ENCODE measurements around the gene CLEC16A. TPM values are rescaled to one million over a fixed set of nuclear protein-coding genes. Genes with fewer than 3 reads are reported as not detected.
"Not testable (repeated sequence)": the region's sequence is repeated elsewhere in the genome, so short reads cannot be mapped to it uniquely, and the experiment has no call there.

The CLEC16A gene
- total and polyA plus RNA-seq, 2 donors: 10.9 to 19.9 TPM

GRCh38 chr16:10938796-10939648, 5.3 kb upstream of the CLEC16A start:
- no peak overlapping the region for H3K27ac ChIP-seq (ENCODE audit: low read depth)
- H3K36me3 ChIP-seq (ENCODE audit: insufficient read depth): no peaks in the 10 kb centered on the region
- 47% methylated on average over 7 of the region's 7 CpGs for WGBS
- DNase-seq (ENCODE audit: extremely low spot score): no peak
- H3K4me1 ChIP-seq (ENCODE audit: insufficient read depth): peaks cover 7% of the 10 kb centered on the region
- H3K4me3 ChIP-seq (ENCODE audit: low read depth, low read length): no peak overlapping the region

- Histone ChIP-seq H3K27ac (ENCODE audit: low read depth) (no peak overlapping the region), H3K36me3 (ENCODE audit: insufficient read depth) (no peaks in the 10 kb centered on the region), H3K4me3 (ENCODE audit: low read depth, low read length) (no peak overlapping the region), H3K4me1 (ENCODE audit: insufficient read depth) (peaks cover 7% of the 10 kb centered on the region)
- 92% methylated on average over 7 of the region's 7 CpGs for WGBS
- no peak for DNase-seq (ENCODE audit: extremely low spot score)
Observed at GRCh38 chr16:10939649-10940234, 4.6 kb upstream of the CLEC16A start.

GRCh38 chr16:10940501-10941079, 3.8 kb upstream of the CLEC16A start:
- Histone ChIP-seq H3K27ac (ENCODE audit: low read depth) (no peak overlapping the region), H3K4me1 (ENCODE audit: insufficient read depth) (peaks cover 7% of the 10 kb centered on the region), H3K36me3 (ENCODE audit: insufficient read depth) (no peaks in the 10 kb centered on the region), H3K4me3 (ENCODE audit: low read depth, low read length) (peak overlapping the region; percentile 60)
- no peak for DNase-seq (ENCODE audit: extremely low spot score)
- 19% methylated on average over 8 of the region's 8 CpGs for WGBS

- no peak overlapping the region for H3K27ac ChIP-seq (ENCODE audit: low read depth)
- H3K4me3 ChIP-seq (ENCODE audit: low read depth, low read length): peak overlapping the region; percentile 60
- no peaks in the 10 kb centered on the region for H3K36me3 ChIP-seq (ENCODE audit: insufficient read depth)
- WGBS: 2% methylated on average over 34 of the region's 36 CpGs
- H3K4me1 ChIP-seq (ENCODE audit: insufficient read depth): peaks cover 8% of the 10 kb centered on the region
- DNase-seq (ENCODE audit: extremely low spot score): no peak
Observed at GRCh38 chr16:10941127-10941933, 3.0 kb upstream of the CLEC16A start.

GRCh38 chr16:10941935-10942351, 2.4 kb upstream of the CLEC16A start:
- not testable (repeated sequence) for DNase-seq (ENCODE audit: extremely low spot score); H3K36me3 ChIP-seq (ENCODE audit: insufficient read depth); H3K4me1 ChIP-seq (ENCODE audit: insufficient read depth); H3K27ac ChIP-seq (ENCODE audit: low read depth)
- peak overlapping the region; percentile 60 for H3K4me3 ChIP-seq (ENCODE audit: low read depth, low read length)
- under 1% methylated on average over 50 of the region's 52 CpGs for WGBS

GRCh38 chr16:10942352-10943063, 1.9 kb upstream of the CLEC16A start, which contains the start of gene DEXI:
Gene DEXI, minus strand, starts transcription at chr16:10942468. Its CDS starts 463 bp downstream, at chr16:10942005.
- peak within 1 kb of the TSS; percentile 60 for H3K4me3 ChIP-seq (ENCODE audit: low read depth, low read length)
- no peaks in the 10 kb centered on the region for H3K36me3 ChIP-seq (ENCODE audit: insufficient read depth)
- WGBS: 5% methylated on average over 52 of the region's 55 CpGs
- peak; percentile 81 for DNase-seq (ENCODE audit: extremely low spot score)
- peaks cover 8% of the 10 kb centered on the region for H3K4me1 ChIP-seq (ENCODE audit: insufficient read depth)
- no peak within 1 kb of the TSS for H3K27ac ChIP-seq (ENCODE audit: low read depth)

DNA sequence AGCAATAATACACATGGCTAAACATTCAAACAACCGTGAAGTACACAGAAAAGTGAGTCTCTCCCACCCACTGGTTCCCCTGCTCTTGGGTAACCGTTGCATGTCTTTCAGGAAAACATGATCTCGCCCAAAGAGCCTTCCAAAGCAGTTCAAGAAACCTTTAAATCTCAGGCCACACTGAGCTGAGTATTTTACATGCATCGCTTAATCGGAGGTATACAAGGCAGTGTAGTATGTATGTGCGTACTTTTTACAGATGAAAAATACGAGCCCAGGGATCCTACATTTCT, 1.4 kb upstream of the CLEC16A start:
- WGBS: 86% methylated on average over 7 of the region's 7 CpGs

DNA sequence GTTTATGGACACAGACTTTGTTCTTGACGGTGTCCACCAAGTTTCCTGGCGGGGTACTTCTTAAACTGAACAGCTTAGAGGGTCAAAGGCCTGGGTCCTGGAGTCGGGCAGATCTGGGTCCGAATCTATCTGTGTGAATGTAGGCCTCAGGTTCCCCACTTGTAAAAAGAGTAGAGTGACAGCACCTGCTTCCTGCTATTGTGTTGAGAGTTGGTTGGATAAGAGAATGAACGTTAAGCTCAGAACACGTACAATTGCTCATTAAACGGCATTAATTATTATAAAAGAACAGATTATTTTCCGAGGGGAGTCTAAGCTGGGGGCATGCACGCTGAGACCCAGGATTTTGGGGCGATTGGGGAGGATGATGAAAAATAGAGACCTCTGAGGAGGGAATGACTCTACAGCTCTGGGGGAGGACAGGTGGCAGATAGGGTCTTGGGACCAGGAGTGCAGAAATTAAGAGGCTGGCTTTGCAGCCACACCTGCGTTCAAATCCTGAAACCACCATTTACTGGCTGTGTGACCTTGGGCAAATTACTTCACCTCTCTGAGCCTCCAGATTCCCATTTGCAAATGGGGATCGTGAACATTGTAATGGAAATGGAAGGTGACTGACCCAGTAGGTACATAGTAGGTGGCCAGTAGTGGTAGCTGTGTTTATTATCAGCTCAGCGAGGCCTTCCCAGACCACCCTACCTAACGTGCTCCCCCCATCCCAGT, 862 bp downstream of the CLEC16A start:
- H3K4me1 ChIP-seq (ENCODE audit: insufficient read depth): peaks cover 4% of the 10 kb centered on the region
- DNase-seq (ENCODE audit: extremely low spot score): no peak
- WGBS: 37% methylated on average over 14 of the region's 14 CpGs
- H3K36me3 ChIP-seq (ENCODE audit: insufficient read depth): no peaks in the 10 kb centered on the region
- H3K4me3 ChIP-seq (ENCODE audit: low read depth, low read length): peak overlapping the region; percentile 88
- H3K27ac ChIP-seq (ENCODE audit: low read depth): no peak overlapping the region

More for the DNA sequence above, 1.4 kb upstream of the CLEC16A start:
- Histone ChIP-seq H3K4me3 (ENCODE audit: low read depth, low read length) (no peak overlapping the region), H3K36me3 (ENCODE audit: insufficient read depth) (no peaks in the 10 kb centered on the region), H3K27ac (ENCODE audit: low read depth) (no peak overlapping the region), H3K4me1 (ENCODE audit: insufficient read depth) (peaks cover 8% of the 10 kb centered on the region)
- DNase-seq (ENCODE audit: extremely low spot score): no peak

GRCh38 chr16:10946308-10946707, 1.9 kb downstream of the CLEC16A start:
- Histone ChIP-seq H3K4me3 (ENCODE audit: low read depth, low read length) (no peak overlapping the region), H3K4me1 (ENCODE audit: insufficient read depth) (peaks cover 1% of the 10 kb centered on the region)
- 39% methylated on average over 5 of the region's 5 CpGs for WGBS

GRCh38 chr16:10947211-10947787, 2.9 kb downstream of the CLEC16A start:
- H3K36me3 ChIP-seq (ENCODE audit: insufficient read depth): no peaks in the 10 kb centered on the region
- 86% methylated on average over 10 of the region's 10 CpGs for WGBS
- peaks cover 1% of the 10 kb centered on the region for H3K4me1 ChIP-seq (ENCODE audit: insufficient read depth)
- no peak for DNase-seq (ENCODE audit: extremely low spot score)
- no peak overlapping the region for H3K27ac ChIP-seq (ENCODE audit: low read depth)
- H3K4me3 ChIP-seq (ENCODE audit: low read depth, low read length): no peak overlapping the region

More at GRCh38 chr16:10946308-10946707, 1.9 kb downstream of the CLEC16A start:
- Histone ChIP-seq H3K36me3 (ENCODE audit: insufficient read depth) (no peaks in the 10 kb centered on the region), H3K27ac (ENCODE audit: low read depth) (no peak overlapping the region)
- DNase-seq (ENCODE audit: extremely low spot score): no peak

DNA sequence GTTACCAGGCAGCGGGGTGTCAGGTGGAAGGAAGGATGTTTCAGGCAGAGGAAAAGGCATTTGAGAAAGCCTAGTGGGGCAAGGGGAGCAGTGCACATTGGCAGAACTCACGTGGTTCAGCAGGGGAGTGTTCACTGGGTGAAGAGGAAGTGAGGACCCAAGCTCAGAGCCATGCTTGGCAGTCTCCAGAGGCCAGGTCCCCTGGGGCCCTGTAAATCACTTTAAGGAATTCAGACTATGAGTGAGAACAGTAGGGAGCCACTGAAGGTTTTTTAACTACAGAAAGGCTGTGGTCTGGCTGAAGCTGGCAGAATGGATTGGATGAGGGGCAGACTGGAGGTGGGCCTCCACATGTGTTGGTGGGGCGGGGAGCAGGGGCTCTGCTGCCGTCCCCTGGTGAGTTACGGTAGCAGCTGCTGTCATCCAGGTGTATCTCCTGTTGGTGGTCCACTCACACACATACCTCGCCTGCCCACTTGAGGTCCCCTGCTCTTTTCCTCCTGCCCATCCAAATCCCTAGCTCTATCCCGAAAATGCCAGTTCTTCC, 5.1 kb downstream of the CLEC16A start:
- 81% methylated on average over 7 of the region's 7 CpGs for WGBS

DNA sequence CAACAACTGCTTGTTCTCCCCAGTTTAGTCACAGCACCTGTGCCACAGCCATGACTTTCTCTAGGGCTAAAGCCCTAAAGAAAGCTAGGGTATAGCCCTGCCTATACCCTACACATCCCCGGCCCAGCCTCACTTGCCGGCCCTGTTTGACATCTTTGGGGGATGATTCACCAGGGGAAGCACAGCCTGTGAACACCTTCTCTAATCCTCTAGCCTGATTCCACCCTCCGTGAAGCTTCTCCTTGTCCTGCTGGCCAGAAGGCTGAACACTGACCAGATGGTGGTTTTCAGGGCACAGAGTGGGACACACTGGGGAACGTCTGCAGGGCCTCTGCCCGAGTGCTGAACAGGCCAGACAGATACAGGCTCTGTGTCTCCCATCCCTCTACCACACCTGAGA, 6.0 kb downstream of the CLEC16A start:
- H3K4me3 ChIP-seq (ENCODE audit: low read depth, low read length): no peak overlapping the region
- H3K36me3 ChIP-seq (ENCODE audit: insufficient read depth): no peaks in the 10 kb centered on the region
- H3K27ac ChIP-seq (ENCODE audit: low read depth): no peak overlapping the region
- peaks cover 1% of the 10 kb centered on the region for H3K4me1 ChIP-seq (ENCODE audit: insufficient read depth)
- no peak for DNase-seq (ENCODE audit: extremely low spot score)
- WGBS: 54% methylated on average over 5 of the region's 5 CpGs

More for the DNA sequence above, 5.1 kb downstream of the CLEC16A start:
- no peak overlapping the region for H3K4me3 ChIP-seq (ENCODE audit: low read depth, low read length)
- no peak for DNase-seq (ENCODE audit: extremely low spot score)
- H3K4me1 ChIP-seq (ENCODE audit: insufficient read depth): peaks cover 1% of the 10 kb centered on the region
- H3K27ac ChIP-seq (ENCODE audit: low read depth): no peak overlapping the region
- H3K36me3 ChIP-seq (ENCODE audit: insufficient read depth): no peaks in the 10 kb centered on the region
